GM18502 (cell line): ENCODE measurements around the gene ENDOU.

ENCODE experiments used
- ATAC-seq: cut with Tn5 transposase; IDR thresholded peaks from one replicate; pipeline ENCODE4 v1.9.1; 2021; ENCODE audit warnings: mild to moderate bottlenecking; ENCODE audit not compliant: unreplicated experiment, poor library complexity

ENDOU gene

GRCh38 chr12:47744778-47745436 is 19.6 kb upstream of the ENDOU start:
- no peak for ATAC-seq

- no peak for ATAC-seq
Observed at GRCh38 chr12:47744005-47744651, 18.8 kb upstream of the ENDOU start.

- ATAC-seq = no peak
Observed at GRCh38 chr12:47743311-47743860, 18.1 kb upstream of the ENDOU start.

- no peak for ATAC-seq
Observed at GRCh38 chr12:47742253-47742825, 17.0 kb upstream of the ENDOU start.

- ATAC-seq = peak; percentile 40
Observed at GRCh38 chr12:47741340-47741703, 16.0 kb upstream of the ENDOU start.

- peak; percentile 45 for ATAC-seq
Observed at GRCh38 chr12:47740606-47741339, 15.5 kb upstream of the ENDOU start.

GRCh38 chr12:47739979-47740378 is 14.7 kb upstream of the ENDOU start:
- ATAC-seq = peak; percentile 69

- no peak for ATAC-seq
Observed at GRCh38 chr12:47739297-47739696, 14.0 kb upstream of the ENDOU start.

- ATAC-seq = no peak
Observed at GRCh38 chr12:47737936-47738594, 12.8 kb upstream of the ENDOU start.

- no peak for ATAC-seq
Observed at GRCh38 chr12:47736877-47737676, 11.8 kb upstream of the ENDOU start.

GRCh38 chr12:47736216-47736615 is 10.9 kb upstream of the ENDOU start:
- no peak for ATAC-seq

GRCh38 chr12:47735649-47736048 is 10.4 kb upstream of the ENDOU start:
- ATAC-seq = no peak

- ATAC-seq = no peak
Observed at GRCh38 chr12:47734725-47735480, 9.6 kb upstream of the ENDOU start.

GRCh38 chr12:47733142-47733541 is 7.9 kb upstream of the ENDOU start:
- ATAC-seq = no peak

GRCh38 chr12:47732504-47732903 is 7.2 kb upstream of the ENDOU start:
- ATAC-seq = no peak

GRCh38 chr12:47731723-47732122 is 6.4 kb upstream of the ENDOU start:
- ATAC-seq = no peak

- ATAC-seq = no peak
Observed at GRCh38 chr12:47730341-47730744, 5.1 kb upstream of the ENDOU start.

- no peak for ATAC-seq
Observed at GRCh38 chr12:47729233-47729632, 3.9 kb upstream of the ENDOU start.

GRCh38 chr12:47725893-47726292 is 603 bp upstream of the ENDOU start:
- peak; percentile 86 for ATAC-seq
